ENCODE results near the gene CYP21A2.
"Not testable (repeated sequence)": the region's sequence is repeated elsewhere in the genome, so short reads cannot be mapped to it uniquely, and the experiment has no call there.

GRCh38 chr6:32044916-32045315, 6.7 kb downstream of the CYP21A2 start:
- not testable (repeated sequence) for TF ChIP-seq CTCF (IDR thresholded peaks at IDR 0.05; ENCODE audit: low read depth, low read length); EZH2phosphoT487 (IDR thresholded peaks at IDR 0.05; ENCODE audit: low read depth)

Data from OCI-LY3 (cell line).